A549 (cell line): Measurements from ENCODE around the gene KIF7. TPM values are rescaled to one million over a fixed set of nuclear protein-coding genes. Genes with fewer than 3 reads are reported as not detected.

ENCODE experiments used
- ATAC-seq, 2 experiments: fragments of 200-7000 bp in 1 of 2; fragments of >200 bp in 1 of 2; cut with Nextera tagmentation in 1 of 2; cut with Tn5 transposase in 1 of 2; 3 replicates each; pipeline versions ENCODE4 v1.8.0 to v1.9.1; 2018 to 2020; ENCODE audit warnings: mild to moderate bottlenecking in 1 of 2, moderate library complexity in 1 of 2
- CTCF ChIA-PET: fragments of 300-600 bp; sonication (Branson Sonifier 250); formaldehyde crosslinking; extraction: SDS; loops from one replicate; lab custom pipeline; 2021; ENCODE audit warnings: antibody characterized with exemption, inconsistent platforms; lab: Yijun Ruan, JAX
- POLR2A ChIA-PET: fragments of 350-600 bp; formaldehyde crosslinking; extraction: SDS; loops from one replicate; lab custom pipeline; 2021; ENCODE audit warnings: antibody characterized with exemption, inconsistent platforms; lab: Yijun Ruan, JAX
- DNase-seq, 2 experiments: peaks; one replicate each; pipeline versions ENCODE4 v3.0.0 to v3.0.0-alpha.2; 2011 to 2016; ENCODE audit warnings: low read depth in 1 of 2, low spot score in 1 of 2
- FAIRE-seq: peaks from 2 replicates; lab custom pipeline; 2011; peaks lifted over from hg19 to GRCh38; lab: Jason Lieb, UNC
- H3K27ac ChIP-seq, 2 experiments: fragments of >200 bp; sonication (Bioruptor Twin); formaldehyde crosslinking; 3 replicates each; pipeline ENCODE4 v1.5.1; 2016 to 2017
- H3K4me1 ChIP-seq: fragments of >200 bp; sonication (Bioruptor Twin); formaldehyde crosslinking; 3 replicates; pipeline ENCODE4 v1.6.1; 2016
- H3K4me2 ChIP-seq: fragments of >200 bp; sonication (Bioruptor Twin); formaldehyde crosslinking; 3 replicates; pipeline ENCODE4 v1.6.1; 2016
- H3K4me3 ChIP-seq: fragments of >200 bp; sonication (Bioruptor Twin); formaldehyde crosslinking; 3 replicates; pipeline ENCODE4 v1.5.1; 2016
- H3K9me3 ChIP-seq: fragments of >200 bp; sonication (Bioruptor Twin); formaldehyde crosslinking; 3 replicates; pipeline ENCODE4 v1.6.1; 2016
- BCL3 ChIP-seq: fragments of >200 bp; sonication (Bioruptor Twin); formaldehyde crosslinking; IDR thresholded peaks from 3 replicates; pipeline ENCODE4 v1.6.1; 2016
- CBX2 ChIP-seq: fragments of 200-600 bp; sonication (generic); IDR thresholded peaks from 2 replicates; pipeline ENCODE4 v1.6.1; 2016; ENCODE audit warnings: low read depth, mild to moderate bottlenecking, borderline replicate concordance
- CBX8 ChIP-seq: fragments of 200-600 bp; sonication (generic); IDR thresholded peaks from 2 replicates; pipeline ENCODE4 v1.6.1; 2016
- CEBPB ChIP-seq, 2 experiments: fragments of >200 bp in 1 of 2; sonication (Bioruptor Twin) in 1 of 2; formaldehyde crosslinking in 1 of 2; IDR thresholded peaks; 2 replicates each; pipeline ENCODE4 v1.6.1; 2012 to 2016
- CHD4 ChIP-seq: fragments of 200-600 bp; sonication (generic); IDR thresholded peaks from 2 replicates; pipeline ENCODE4 v1.6.1; 2016; ENCODE audit warnings: antibody characterized with exemption, mild to moderate bottlenecking, borderline replicate concordance
- E2F6 ChIP-seq: IDR thresholded peaks from 2 replicates; pipeline ENCODE4 v1.6.1; 2012; ENCODE audit warnings: low read depth, borderline replicate concordance
- ELK1 ChIP-seq: fragments of 150-350 bp; IDR thresholded peaks from 2 replicates; pipeline ENCODE4 v1.6.1; 2014; ENCODE audit warnings: low read depth, mild to moderate bottlenecking, low read length
- FOSB ChIP-seq: fragments of 250-450 bp; sonication (Bioruptor Pico); IDR thresholded peaks from 2 replicates; pipeline ENCODE4 v1.5.0; 2020; ENCODE audit warnings: mild to moderate bottlenecking, moderate library complexity
- GATA3 ChIP-seq: IDR thresholded peaks from 2 replicates; pipeline ENCODE4 v1.6.1; 2012; ENCODE audit warnings: borderline replicate concordance
- HEYL ChIP-seq: fragments of 250-450 bp; sonication (Bioruptor Pico); IDR thresholded peaks from 2 replicates; pipeline ENCODE4 v1.8.0; 2021; ENCODE audit warnings: mild to moderate bottlenecking, moderate library complexity
- HOXA7 ChIP-seq: fragments of 250-450 bp; sonication (Bioruptor Pico); IDR thresholded peaks from 2 replicates; pipeline ENCODE4 v1.5.0; 2020; ENCODE audit warnings: mild to moderate bottlenecking, moderate library complexity
- HOXB5 ChIP-seq: fragments of 250-450 bp; sonication (Bioruptor Pico); IDR thresholded peaks from 2 replicates; pipeline ENCODE4 v1.5.0; 2020; ENCODE audit warnings: mild to moderate bottlenecking, moderate library complexity
- KDM1A ChIP-seq: fragments of 200-600 bp; sonication (generic); IDR thresholded peaks from 2 replicates; pipeline ENCODE4 v1.6.1; 2016; ENCODE audit warnings: low read depth, mild to moderate bottlenecking
- MYC ChIP-seq: IDR thresholded peaks from 2 replicates; pipeline ENCODE4 v1.6.1; 2012; ENCODE audit warnings: mild to moderate bottlenecking, inconsistent platforms, low read length, improper control_type of control experiment, borderline replicate concordance
- NR3C1 ChIP-seq: fragments of >200 bp; sonication (Bioruptor Twin); formaldehyde crosslinking; IDR thresholded peaks from 3 replicates; pipeline ENCODE4 v1.6.1; 2017
- POLR2A ChIP-seq: IDR thresholded peaks from 2 replicates; pipeline ENCODE4 v1.6.1; 2012; ENCODE audit warnings: mild to moderate bottlenecking, low read length
- RARB ChIP-seq: fragments of 250-450 bp; sonication (Bioruptor Pico); IDR thresholded peaks from 2 replicates; pipeline ENCODE4 v1.8.0; 2021; ENCODE audit warnings: mild to moderate bottlenecking, moderate library complexity
- SMC3 ChIP-seq: fragments of >200 bp; sonication (Bioruptor Twin); formaldehyde crosslinking; IDR thresholded peaks from 3 replicates; pipeline ENCODE4 v1.6.1; 2018; ENCODE audit warnings: inconsistent platforms
- SREBF2 ChIP-seq: fragments of 450-650 bp; IDR thresholded peaks from 2 replicates; pipeline ENCODE4 v1.6.1; 2014; ENCODE audit warnings: mild to moderate bottlenecking, moderate library complexity
- ZFP36 ChIP-seq: fragments of 450-650 bp; IDR thresholded peaks from 2 replicates; pipeline ENCODE4 v1.6.1; 2014; ENCODE audit warnings: borderline replicate concordance; ENCODE audit not compliant: partially characterized antibody
- whole genome bisulfite sequencing: methylation state at CpG from one replicate; pipeline ENCODE4 v1.1.6; 2017; ENCODE audit errors: missing lambda C conversion rate; 5-methylcytosine and 5-hydroxymethylcytosine counted together
- polyA plus RNA-seq, 4 experiments: library from polyadenylated mRNA; depleted of rRNA in 3 of 4; stranded (reverse); fragments of >200 nt; fragmentation: RNase III in 1 of 4; extraction: RNeasy Plus Mini Kit Qiagen cat#74134 plus additional on column Dnase treatment in 1 of 4; gene quantifications; 2 replicates in 3 of 4; 3 replicates in 1 of 4; pipeline ENCODE4 v1.2.3, GENCODE V29; 2011 to 2017

Gene KIF7
- polyA plus RNA-seq, 2 of the 4 experiments (the other 2 are of a cell fraction) = 2.2 to 4.1 TPM

GRCh38 chr15:89630974-89631901 lies 24.0 kb downstream of the KIF7 start (continued):
- TF ChIP-seq BCL3 (no peak), GATA3 (no peak), SREBF2 (no peak), SMC3 (no peak), MYC (no peak), ZFP36 (no peak)

- CTCF ChIA-PET = interaction anchor here (0.7 to 6.6 kb wide), 2 partner anchors 17 to 20 kb away, joined by 3 to 43 read pairs; no protein-coding TSS in a partner anchor
- TF ChIP-seq HOXB5 (CRISPR knock-in tag) = no peak
- peak; percentile 22; the same call in 1 of the 2 replicates for TF ChIP-seq POLR2A
- TF ChIP-seq FOSB (CRISPR knock-in tag) = no peak
- TF ChIP-seq, all 56 proteins: peak for 1
- peaks cover 41% of the 10 kb centered on the region for H3K9me3 ChIP-seq
- H3K4me2 ChIP-seq = no peak overlapping the region
- ATAC-seq = no peak
- no peak overlapping the region for H3K27ac ChIP-seq
- no peak for FAIRE-seq
- H3K4me1 ChIP-seq = no peaks in the 10 kb centered on the region
- H3K4me3 ChIP-seq = no peak overlapping the region
- POLR2A ChIA-PET = no interaction called here
- WGBS = 94% methylated on average over 14 of the region's 14 CpGs
- no peak for DNase-seq
Observed at GRCh38 chr15:89630260-89630659, 25.0 kb downstream of the KIF7 start.

- Histone ChIP-seq H3K4me3 (no peak overlapping the region), H3K4me2 (no peak overlapping the region), H3K4me1 (no peaks in the 10 kb centered on the region), H3K27ac (no peak overlapping the region), H3K9me3 (peaks cover 41% of the 10 kb centered on the region)
- TF ChIP-seq CBX8 (no peak), POLR2A (no peak), SREBF2 (no peak), HOXA7 (CRISPR knock-in tag) (no peak), CBX2 (no peak), NR3C1 (no peak), HEYL (CRISPR knock-in tag) (no peak), RARB (CRISPR knock-in tag) (no peak), HOXB5 (CRISPR knock-in tag) (no peak), FOSB (CRISPR knock-in tag) (no peak), CHD4 (no peak), ELK1 (no peak), CEBPB (IDR thresholded peaks at IDR 0.05) (no peak), KDM1A (no peak), E2F6 (no peak)
- ChIA-PET CTCF (interaction anchor here (6.6 kb wide), 1 partner anchor 17 kb away, joined by 43 read pairs; no protein-coding TSS in a partner anchor), POLR2A (no interaction called here)
- ATAC-seq (no peak), FAIRE-seq (no peak), DNase-seq (no peak)
- 93% methylated on average over 5 of the region's 5 CpGs for WGBS
Observed at GRCh38 chr15:89629829-89630228, 25.4 kb downstream of the KIF7 start.
